ENCODE results near the gene SPTLC2. TPM values are rescaled to one million over a fixed set of nuclear protein-coding genes. Genes with fewer than 3 reads are reported as not detected.
A peak's percentile ranks its signal among the peaks of the same experiment; 100 is the strongest.

The SPTLC2 gene
- total RNA-seq, 1 donor from 2014 or later = 10.8 TPM

DNA sequence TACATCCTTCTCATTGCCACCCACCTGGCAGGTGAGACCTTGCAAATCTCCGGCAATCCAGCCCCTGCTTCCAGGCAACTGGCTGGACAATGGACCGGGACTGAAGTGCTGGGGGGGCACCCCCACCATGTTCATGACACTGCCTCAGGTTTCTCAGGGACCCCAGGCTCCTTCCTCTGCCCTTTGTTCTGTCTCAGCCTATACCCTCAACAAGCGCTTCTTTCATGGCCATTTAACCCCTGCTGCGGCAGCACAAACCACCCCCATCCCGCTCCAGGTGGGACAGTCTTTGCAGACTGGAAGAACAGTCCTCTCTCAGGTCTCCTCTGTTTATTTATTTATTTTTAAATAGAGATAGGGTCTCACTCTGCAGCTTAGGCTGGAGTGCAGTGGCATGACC is 125.4 kb downstream of the SPTLC2 start:
- intact Hi-C loops (cut with DNase I) = no loop called here
- ATAC-seq = no peak
- no peak for DNase-seq (ENCODE audit: missing footprints)

DNA sequence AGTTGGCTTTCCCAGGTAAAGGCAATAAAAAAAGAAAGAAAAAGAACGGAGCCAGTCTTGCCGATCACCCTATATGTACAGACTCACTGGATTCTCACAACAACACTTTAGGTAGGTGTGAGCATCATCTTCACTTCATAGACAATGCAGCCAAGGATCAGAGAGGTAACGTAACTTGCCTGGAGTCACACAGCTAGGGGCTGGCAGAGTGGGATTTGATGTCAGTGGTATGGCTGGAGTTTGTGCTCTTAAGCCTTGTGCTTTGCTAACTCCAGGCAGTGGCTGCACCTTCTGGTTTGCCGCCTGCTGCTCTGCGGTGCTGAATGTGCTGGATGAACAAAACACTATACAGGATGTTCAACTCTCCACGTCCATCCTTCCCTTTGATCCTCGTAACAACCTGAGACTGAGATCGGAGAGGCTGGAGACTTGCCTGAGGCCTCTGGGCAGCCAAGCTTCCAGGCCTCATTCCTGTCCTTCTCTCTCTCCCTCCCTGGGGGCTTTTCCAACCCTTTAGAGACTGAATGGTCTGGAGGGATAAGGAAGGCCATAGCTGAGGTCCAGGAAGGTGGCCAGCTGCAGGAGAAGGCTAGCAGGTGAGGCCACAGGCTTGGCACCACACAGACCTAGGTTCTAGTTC is 126.0 kb downstream of the SPTLC2 start:
- ATAC-seq (no peak), DNase-seq (ENCODE audit: missing footprints) (no peak)
- intact Hi-C loops (cut with DNase I) = no loop called here

DNA sequence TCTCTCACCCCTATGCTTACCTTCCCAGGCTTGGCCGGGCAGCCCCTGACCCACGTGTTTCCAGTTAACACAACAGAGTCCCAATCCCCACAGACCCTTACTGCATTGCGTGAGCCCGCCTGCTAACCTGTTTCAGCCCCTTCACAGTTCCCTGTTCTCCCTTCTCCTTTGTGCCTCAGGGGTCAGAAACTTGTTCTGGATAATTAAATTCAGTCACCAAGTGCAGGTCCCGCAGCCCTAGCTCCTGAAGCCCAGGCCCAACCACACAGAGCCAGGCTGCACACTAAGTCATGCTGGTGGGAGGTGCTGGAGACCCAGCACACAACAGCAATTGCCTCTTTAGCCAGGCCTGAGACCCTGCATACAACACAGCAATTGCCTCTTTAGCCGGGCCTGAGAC is 127.4 kb downstream of the SPTLC2 start:
- no peak for ATAC-seq
- intact Hi-C loops (cut with DNase I) = no loop called here
- DNase-seq (ENCODE audit: missing footprints) = no peak

DNA sequence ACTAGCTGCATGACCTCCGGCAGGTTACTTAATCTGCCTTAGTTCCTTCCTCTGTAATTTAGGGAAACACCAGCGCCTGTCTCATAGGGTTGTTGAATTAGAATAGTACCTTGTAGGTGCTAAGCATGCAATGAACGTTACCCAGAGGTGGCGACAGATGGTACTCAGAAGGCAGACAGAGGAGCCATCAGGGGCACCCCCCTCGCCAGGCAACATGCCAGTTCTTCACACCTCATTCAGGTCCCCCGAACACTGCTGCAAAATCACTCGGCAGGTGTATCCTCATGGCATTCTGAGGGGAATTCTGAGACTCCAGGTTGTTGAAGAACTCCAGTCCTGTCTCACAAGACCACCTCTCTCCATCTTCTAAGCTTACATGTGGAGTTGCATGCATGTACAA is 127.9 kb downstream of the SPTLC2 start:
- ATAC-seq (no peak), DNase-seq (ENCODE audit: missing footprints) (no peak)
- intact Hi-C loops (cut with DNase I) = no loop called here

DNA sequence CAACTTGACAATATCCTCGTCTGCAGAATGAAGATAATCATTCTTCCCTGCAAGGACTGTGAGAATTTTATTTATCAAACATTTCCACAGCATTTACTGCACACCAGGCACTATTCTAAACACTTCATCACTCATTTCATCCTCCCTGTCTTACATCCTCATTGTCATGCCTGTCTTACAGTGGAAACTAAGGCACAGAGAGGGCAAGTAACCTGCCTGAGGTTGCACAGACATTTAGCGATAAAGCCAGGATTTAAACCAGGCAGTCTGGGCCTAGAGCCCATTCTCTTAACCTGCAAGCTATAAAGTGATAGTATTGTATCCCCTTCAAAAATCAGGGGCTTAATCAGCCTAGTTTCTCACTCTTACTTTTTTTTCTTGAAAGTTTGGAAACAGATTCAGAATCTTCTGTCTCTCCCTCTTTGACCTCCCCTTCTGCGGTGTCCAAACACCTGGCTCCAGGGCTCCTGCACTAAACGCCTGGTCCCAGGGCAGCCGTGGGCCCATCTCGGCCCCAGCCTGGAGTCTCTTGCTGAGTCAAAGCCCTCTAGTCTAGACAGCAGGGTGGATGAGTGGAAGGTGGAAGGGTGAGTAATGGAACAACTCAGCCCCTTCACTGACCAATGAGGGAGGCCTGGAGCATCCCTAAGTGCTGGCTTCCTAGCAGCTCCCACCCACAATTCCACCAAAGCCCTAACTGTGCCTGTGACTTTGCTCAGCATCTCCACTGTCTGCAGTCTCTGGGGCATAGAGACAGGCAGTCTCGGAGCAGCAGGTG is 130.3 kb downstream of the SPTLC2 start:
- intact Hi-C loops (cut with DNase I) = no loop called here
- ATAC-seq (no peak), DNase-seq (ENCODE audit: missing footprints) (no peak)

DNA sequence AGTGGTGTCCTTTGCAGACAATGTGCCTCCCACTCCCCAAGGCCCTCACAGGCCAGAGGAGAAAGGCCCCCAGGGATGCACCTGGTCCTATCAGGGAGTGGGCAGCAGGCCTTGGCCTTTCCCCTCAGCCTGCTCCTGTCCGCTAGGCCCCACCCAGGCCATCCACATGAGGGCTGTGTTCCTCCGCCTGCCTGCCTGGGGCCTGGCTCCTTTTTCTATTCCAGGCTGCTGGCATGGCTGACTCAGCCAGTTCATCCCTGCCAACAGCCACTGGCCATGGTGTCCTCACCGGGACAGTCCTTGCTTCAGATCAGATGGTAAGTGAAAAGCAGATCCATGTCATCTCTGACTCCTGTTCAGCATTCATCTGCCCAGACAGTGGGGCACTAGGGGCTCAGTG is 131.2 kb downstream of the SPTLC2 start:
- no peak for ATAC-seq
- no peak for DNase-seq (ENCODE audit: missing footprints)
- intact Hi-C loops (cut with DNase I) = no loop called here

DNA sequence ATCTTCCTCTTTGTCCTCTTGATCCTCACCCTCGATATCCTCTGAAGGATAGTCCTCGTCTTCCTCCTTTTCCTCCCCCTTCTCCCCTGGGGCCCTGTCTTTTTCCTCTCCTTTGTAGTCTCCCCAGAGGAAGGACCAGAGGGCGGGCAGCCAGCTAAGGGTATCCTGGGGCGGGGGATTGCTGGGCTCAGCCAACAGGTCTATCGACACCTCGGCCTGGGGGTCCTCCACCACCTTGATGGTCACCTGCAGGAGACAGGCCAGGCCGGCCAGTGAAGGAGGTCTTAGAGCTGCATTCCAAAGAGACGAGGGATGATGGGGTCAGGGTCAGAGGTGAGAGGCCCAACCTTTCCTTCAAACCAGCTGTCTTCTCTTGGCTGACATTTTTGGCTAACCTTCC is 134.0 kb downstream of the SPTLC2 start:
- ATAC-seq (no peak), DNase-seq (ENCODE audit: missing footprints) (no peak)
- intact Hi-C loops (cut with DNase I) = no loop called here

DNA sequence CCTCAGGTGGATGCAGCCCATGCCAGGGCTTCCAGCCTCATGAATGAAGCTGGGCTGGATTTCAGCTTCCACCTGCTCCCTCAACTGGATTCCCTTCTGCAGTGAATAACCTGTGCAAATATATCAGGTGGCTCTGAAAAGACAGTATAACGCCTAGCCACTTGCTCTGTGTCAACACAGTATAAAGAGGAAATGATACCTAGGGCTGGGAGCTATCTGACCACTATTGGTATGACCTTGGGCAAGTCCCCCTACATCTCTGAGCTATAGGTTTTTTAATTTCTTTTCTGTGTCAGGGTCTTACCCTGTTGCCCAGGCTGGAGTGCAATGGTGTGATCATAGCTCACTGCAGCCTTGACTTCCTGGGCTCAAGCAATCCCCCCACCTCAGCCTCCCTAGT is 137.6 kb downstream of the SPTLC2 start:
- no peak for ATAC-seq
- intact Hi-C loops (cut with DNase I) = no loop called here

DNA sequence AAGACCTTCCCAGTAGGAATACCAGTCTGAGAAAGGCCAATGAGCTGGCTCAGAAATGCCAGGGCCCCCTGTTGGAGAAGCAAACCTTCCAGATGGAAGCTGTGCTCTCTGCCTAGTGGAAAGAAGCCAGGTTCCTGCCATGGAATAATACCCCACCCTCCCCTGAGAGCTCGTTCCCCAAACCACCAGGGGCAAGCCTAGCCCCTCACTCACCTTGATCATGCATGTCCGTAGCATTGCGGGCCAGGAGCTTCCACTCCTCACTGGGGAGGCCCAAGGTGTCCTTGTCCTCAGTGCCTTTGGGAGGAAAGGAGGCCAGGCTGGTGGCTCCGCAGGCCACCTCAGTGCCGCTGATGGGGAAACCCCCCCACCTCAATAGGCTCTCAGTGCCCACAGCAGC is 138.4 kb downstream of the SPTLC2 start:
- intact Hi-C loops (cut with DNase I) = no loop called here
- no peak for DNase-seq (ENCODE audit: missing footprints)
- ATAC-seq = no peak

More for the DNA sequence above, 137.6 kb downstream of the SPTLC2 start:
- no peak for DNase-seq (ENCODE audit: missing footprints)

DNA sequence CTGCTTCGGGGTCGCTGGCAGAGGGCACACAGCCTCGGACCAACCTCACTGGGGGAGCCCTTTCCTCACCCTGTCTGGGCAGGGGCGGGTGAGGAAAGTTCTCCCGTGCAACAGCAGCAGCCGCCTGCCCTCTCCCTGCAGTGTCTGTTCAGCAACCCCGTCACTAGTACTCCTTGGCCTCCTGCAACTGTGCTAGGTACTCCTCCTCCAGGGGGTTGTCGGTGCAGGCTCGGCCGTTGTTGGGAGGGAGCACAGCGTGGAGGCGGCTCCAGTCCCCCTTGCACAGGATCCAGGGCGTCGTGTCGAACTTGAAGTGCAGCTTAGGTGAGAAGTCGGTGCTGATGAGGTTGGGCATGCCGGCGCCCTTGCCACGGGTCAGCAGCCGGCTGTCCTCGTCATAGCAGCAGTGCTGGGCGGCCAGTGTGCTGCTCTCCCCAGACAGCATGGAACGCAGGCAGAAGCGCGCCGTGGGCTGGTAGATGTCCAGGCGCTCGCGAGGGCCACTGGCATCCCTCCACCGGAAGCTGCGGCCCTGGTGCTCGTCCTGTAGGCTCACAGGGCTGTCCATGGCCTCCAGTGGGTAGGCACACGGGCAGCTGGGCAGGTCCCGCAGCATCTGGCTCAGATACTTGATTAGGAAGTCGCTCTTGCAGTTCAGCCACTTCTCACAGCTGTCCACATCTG is 140.9 kb downstream of the SPTLC2 start:
- no peak for ATAC-seq

DNA sequence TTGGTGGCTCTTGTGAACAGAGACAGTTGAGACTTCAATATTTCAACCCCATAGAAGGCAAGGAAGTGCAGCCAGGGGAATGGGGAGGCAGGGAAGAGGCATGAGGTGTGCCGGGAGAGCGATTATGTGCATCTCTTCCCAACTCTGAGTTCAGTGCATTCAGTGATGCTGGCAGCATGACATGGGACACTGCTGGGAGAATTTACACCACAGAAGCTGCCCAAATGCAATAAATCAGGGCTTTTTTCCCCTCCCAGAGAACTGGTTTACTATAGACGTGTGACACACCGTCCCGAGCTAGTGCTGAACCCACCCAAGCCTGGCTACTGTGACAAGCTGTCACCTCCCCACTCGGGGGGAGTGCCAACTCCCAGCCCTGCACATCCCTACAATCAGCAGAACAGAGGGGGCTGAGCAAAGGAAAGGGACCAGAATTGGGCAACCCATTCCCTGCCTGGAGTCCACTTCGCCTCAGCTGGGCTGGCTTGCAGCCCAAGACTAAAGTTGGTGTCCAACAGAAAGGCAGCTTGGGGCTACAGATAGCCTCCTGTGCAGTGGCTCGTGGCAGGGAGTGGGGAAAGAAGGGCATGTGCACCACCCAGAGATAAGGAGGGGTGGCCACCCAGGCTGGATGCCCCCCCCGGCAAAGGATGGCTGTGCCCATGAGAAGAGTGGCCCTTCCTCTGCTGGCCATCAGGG is 141.8 kb downstream of the SPTLC2 start:
- ATAC-seq = peak; percentile 51
- DNase-seq (ENCODE audit: missing footprints) = no peak
- intact Hi-C loops (cut with DNase I) = no loop called here

More for the DNA sequence above, 140.9 kb downstream of the SPTLC2 start:
- DNase-seq (ENCODE audit: missing footprints) = no peak
- intact Hi-C loops (cut with DNase I) = no loop called here

DNA sequence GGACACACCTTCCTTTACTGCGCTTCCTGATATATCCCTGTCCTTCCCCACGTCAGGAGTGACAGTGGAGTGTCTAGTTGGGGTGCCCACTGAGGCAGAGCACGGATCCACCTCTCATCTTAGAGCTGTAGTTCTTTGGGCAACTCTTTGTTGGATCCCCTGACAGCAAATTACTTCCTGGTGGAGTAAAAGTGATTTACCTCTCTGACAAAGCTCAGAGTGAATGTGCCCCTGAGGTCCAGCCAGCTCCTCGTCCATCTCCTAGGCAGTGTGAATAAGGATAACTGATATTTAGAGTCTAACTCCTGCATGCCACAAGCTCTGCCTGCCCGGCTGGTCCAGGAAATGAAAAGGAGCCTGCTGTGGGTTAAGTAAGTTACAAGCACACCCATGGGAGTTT is 142.5 kb downstream of the SPTLC2 start:
- DNase-seq (ENCODE audit: missing footprints) (no peak), ATAC-seq (no peak)
- intact Hi-C loops (cut with DNase I) = no loop called here

DNA sequence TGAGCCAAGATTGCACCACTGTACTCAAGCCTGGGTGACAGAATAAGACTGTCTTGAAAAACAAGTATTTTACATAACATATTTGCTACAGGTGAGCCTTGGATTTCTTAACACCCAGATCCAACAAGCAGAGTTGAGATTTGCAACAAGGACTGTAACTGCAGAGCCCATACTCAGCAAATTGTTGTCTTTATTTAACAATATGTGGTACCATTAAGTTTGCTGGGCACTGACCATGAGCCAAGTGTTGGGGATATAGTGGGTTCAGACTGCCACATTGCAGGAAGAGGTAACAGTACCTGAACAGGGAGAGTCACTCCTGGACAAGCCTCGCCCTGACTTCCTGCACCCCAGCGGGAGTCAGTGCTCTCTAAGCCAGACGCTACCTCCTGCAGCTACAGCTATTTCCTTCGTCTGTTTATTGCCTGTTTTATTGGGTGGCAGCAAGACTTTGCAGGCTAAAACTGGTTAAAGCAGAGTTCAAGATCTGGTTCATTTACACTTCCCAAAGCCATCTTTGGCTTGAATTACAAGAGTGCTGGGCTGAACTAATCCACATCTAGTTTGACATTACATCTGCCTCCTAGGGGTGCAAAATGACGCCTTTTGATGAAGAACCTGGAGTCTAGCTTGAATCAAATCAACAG is 146.1 kb downstream of the SPTLC2 start:
- intact Hi-C loops (cut with DNase I) = no loop called here
- DNase-seq (ENCODE audit: missing footprints) (no peak), ATAC-seq (no peak)

DNA sequence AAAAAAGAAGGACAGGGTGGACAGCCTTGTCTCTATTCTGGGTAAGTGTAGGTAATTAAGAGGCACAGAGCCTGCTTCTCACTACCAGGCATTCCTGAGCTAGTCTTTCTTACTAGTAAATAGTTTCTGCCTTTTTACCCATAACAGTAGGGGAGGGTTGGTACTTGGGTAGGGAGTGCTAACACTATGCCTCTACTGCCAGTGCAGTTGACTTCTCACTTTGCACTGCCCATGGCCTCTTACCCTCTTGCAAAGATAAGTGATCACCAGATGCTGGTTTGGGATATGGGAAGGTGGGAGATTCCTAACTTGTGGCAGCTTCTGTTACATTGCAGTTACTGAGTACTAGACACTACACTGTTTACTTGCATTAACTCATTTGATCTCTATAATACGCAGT is 146.9 kb downstream of the SPTLC2 start:
- intact Hi-C loops (cut with DNase I) = no loop called here
- ATAC-seq = no peak
- no peak for DNase-seq (ENCODE audit: missing footprints)

DNA sequence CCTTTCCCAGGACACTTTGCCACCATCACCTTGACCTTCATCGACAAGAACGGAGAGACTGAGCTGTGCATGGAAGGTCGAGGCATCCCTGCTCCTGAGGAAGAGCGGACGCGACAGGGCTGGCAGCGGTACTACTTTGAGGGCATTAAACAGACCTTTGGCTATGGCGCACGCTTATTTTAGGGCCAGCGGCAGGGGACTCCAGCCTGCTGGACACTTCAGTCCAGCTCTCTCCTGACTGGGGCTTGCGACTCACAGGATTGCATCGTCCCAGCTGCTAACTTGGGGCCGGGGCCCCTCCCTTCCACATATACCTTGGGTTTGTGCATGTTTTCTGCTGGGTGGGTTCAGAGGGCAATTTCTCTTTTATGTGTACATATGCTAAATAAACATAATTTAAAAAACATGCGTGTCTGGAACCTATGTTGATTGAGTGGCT is 147.4 kb downstream of the SPTLC2 start:
- DNase-seq (ENCODE audit: missing footprints) = no peak
- intact Hi-C loops (cut with DNase I) = no loop called here
- ATAC-seq = no peak

DNA sequence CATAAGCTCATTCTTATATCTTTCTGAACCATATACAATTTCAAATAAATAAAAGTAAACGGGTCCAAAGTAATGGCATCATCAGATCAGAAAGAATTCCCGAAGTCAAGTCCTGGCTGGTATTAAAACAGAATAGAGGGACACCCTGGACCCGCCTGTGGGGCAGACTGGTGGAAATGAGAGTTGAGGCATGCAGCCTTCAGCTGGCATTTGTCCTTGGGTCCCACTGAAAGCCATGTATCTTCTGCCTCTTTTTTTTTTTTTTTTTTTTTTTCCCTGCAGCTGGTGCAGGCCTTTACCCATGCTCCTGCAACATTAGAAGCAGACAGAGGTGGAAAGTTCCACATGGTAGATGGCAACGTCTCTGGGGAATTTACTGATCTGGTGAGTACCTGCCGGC is 148.6 kb downstream of the SPTLC2 start:
- intact Hi-C loops (cut with DNase I) = no loop called here
- no peak for ATAC-seq
- no peak for DNase-seq (ENCODE audit: missing footprints)

DNA sequence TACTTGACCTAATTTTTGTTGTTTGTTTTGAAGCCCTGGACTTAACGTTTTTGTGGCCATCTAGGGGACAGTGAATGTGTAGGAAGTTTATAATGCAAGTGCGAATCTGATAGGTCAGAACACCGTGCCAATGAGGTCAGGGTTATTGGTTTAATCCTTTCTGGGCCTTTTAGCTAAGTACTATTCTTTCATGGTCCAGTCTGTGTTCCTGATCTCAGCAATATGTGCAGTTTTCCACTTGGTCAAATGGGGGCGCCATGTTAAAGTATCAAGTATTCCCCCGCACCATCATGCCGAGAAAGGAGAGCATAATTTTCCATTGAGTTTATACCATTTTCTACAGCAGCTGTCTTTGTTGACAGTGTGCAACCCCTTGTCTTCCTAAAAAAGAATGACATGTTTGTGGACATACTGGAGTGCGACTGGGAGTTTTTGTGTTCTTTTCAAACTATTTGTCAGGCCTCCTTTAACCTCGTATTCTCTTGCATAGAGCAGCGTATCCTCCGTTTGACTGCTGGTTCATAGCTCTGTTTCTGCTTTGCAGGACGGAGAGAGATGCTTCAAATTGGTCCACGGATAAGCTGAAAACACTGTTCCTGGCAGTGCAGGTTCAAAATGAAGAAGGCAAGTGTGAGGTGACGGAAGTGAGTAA is 157.2 kb downstream of the SPTLC2 start:
- intact Hi-C loops (cut with DNase I) = loop anchor here (5.0 kb wide), 1 partner anchor 93 kb away; no protein-coding TSS in a partner anchor
- DNase-seq (ENCODE audit: missing footprints) = no peak
- no peak for ATAC-seq

DNA sequence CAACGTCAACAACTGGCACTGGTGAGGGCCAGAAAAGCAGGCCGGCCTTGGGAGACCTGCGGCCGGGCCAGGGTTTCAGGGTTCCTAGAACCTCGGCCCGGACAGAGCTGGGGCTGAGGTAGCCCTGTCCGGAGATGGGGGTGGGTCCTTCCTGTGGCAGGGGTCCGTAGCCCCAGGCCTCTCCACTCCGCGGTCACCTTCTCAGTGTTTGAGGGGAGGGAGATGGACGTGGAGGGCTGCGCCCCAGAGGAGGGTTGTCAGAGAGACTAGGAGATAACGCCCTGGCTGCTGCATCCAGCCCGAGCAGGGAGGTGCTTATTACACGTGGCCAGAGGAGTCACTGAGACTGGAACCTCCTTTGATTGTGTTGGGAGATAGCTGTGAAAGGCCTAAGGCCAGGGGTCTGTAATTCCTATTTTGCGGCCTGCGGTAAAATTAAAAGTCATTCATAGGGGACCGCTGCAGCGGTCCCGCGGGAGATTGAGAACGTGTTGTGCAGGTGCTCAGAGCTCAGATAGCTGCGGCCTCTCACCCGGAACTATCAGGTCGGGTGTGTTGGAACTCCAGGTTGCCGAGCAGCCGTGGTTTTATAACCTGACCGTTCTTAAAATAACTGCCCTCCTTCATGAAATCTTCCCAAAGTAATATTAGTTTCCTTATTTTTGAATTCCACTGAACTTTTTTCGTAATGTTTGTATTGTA is 158.0 kb downstream of the SPTLC2 start:
- ATAC-seq (peak; percentile 12), DNase-seq (ENCODE audit: missing footprints) (no peak)
- intact Hi-C loops (cut with DNase I) = loop anchor here (5.0 kb wide), 1 partner anchor 94 kb away; no protein-coding TSS in a partner anchor
